ENCODE measurements around the gene IGSF9. TPM values are rescaled to one million over a fixed set of nuclear protein-coding genes. Genes with fewer than 3 reads are reported as not detected.

Gene IGSF9
- total and polyA plus RNA-seq, 2 of the 4 experiments (the other 2 are of a cell fraction): 0.05 TPM; not detected in 1

DNA sequence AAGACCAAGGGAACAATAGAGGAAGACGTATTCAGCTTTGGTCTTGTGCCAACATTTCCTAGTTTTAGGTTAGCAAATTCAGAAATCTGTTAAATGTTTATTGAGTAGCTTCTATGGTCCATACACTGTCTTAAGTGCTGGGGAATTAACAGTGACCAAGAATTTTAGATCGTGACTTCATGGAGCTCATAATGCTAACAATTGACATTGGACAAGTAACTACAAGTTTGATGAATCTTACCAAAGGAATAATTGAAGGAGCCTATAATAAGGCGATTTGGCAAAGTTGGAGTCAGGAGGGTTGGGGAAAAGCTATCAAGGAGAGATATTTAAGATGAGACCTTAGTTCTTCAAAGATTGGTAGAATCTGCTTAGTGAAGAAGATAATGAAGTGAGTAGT is 10.0 kb upstream of the IGSF9 start:
- H3K79me1 ChIP-seq (ENCODE audit: low read depth in 1 of 2, low read length in 2 of 2): no peaks in the 10 kb centered on the region
- H3K23ac ChIP-seq (ENCODE audit: low read depth, low read length): no peak overlapping the region
- no peak overlapping the region for H3K4me3 ChIP-seq (ENCODE audit: insufficient read depth, low read depth, low read length)
- no peak overlapping the region for H3K9ac ChIP-seq (ENCODE audit: low read depth, low read length)
- peaks cover 2% of the 10 kb centered on the region; the same call in 1 of the 2 replicates for H3K4me1 ChIP-seq (ENCODE audit: control insufficient read depth, insufficient read depth, low read length)
- dilution Hi-C loops (cut with HindIII; ENCODE audit: low sequenced_read_pairs, unreplicated experiment): no loop called here
- intact Hi-C loops (cut with micrococcal nuclease): no loop called here
- no peak overlapping the region for H4K5ac ChIP-seq (ENCODE audit: low read depth, low read length)
- H3K14ac ChIP-seq (replicated peaks; ENCODE audit: low read depth, low read length): no peak overlapping the region
- H3K4me2 ChIP-seq (ENCODE audit: low read depth, low read length): no peak overlapping the region
- peaks cover 3% of the 10 kb centered on the region; the same call in 1 of the 2 replicates for H3K27me3 ChIP-seq (ENCODE audit: control insufficient read depth, insufficient read depth, low read length)
- H4K20me1 ChIP-seq (ENCODE audit: insufficient read depth, low read length): no peaks in the 10 kb centered on the region
- no TSS peak for BruUV-seq (replicated peaks)
- in situ Hi-C loops (cut with MboI; ENCODE audit: low sequenced_read_pairs): no loop called here
- H2AK5ac ChIP-seq (ENCODE audit: low read depth, low read length): no peak overlapping the region
- no peak overlapping the region for H3K27ac ChIP-seq (ENCODE audit: insufficient read depth, low read length)
- H2AK9ac ChIP-seq (replicated peaks; ENCODE audit: low read depth, low read length, poor library complexity): no peak overlapping the region
- H3K4ac ChIP-seq (ENCODE audit: low read depth, low read length): no peak overlapping the region
- no peak overlapping the region for H4K91ac ChIP-seq (ENCODE audit: insufficient read depth, low read depth, low read length)
- H3K9me3 ChIP-seq (ENCODE audit: control insufficient read depth, insufficient read depth, low read length): no peaks in the 10 kb centered on the region
- WGBS, 2 experiments (ENCODE audit: extremely low coverage in 2 of 2, insufficient read length in 1 of 2): 88% methylated on average over 1 of the region's 3 CpGs; no CpG with 5 or more reads in 1 of the 2 experiments
- H2AFZ ChIP-seq (replicated peaks; ENCODE audit: low read length, poor library complexity): no peak overlapping the region
- ATAC-seq (ENCODE audit: low read depth) (no peak), DNase-seq (no peak)
- ChIA-PET POLR2A (ENCODE audit: unreplicated experiment) (no interaction called here), CTCF (no interaction called here)
- H2BK20ac ChIP-seq (ENCODE audit: low read depth, low read length): no peak overlapping the region
- no peak for TF ChIP-seq MAFK (IDR thresholded peaks at IDR 0.05; ENCODE audit: low read depth, low read length)
- no peak for TF ChIP-seq MAZ (IDR thresholded peaks at IDR 0.05; ENCODE audit: borderline replicate concordance, low read depth, low read length)
- TF ChIP-seq FOS (IDR thresholded peaks at IDR 0.05; ENCODE audit: low read depth, low read length): no peak
- TF ChIP-seq RAD21 (IDR thresholded peaks at IDR 0.05; ENCODE audit: low read length): no peak
- TF ChIP-seq MXI1 (IDR thresholded peaks at IDR 0.05; ENCODE audit: borderline replicate concordance, low read depth, low read length): no peak
- TF ChIP-seq, protein P1, sequence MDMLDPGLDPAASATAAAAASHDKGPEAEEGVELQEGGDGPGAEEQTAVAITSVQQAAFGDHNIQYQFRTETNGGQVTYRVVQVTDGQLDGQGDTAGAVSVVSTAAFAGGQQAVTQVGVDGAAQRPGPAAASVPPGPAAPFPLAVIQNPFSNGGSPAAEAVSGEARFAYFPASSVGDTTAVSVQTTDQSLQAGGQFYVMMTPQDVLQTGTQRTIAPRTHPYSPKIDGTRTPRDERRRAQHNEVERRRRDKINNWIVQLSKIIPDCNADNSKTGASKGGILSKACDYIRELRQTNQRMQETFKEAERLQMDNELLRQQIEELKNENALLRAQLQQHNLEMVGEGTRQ (IDR thresholded peaks at IDR 0.05; ENCODE audit: low read depth, low read length): no peak
- no peak for TF ChIP-seq RFX5 (IDR thresholded peaks at IDR 0.05; ENCODE audit: low read depth, low read length)
- TF ChIP-seq SMC3 (IDR thresholded peaks at IDR 0.05; ENCODE audit: low read depth, low read length): no peak
- no peak for TF ChIP-seq CHD1 (IDR thresholded peaks at IDR 0.05; ENCODE audit: low read depth, low read length)
- TF ChIP-seq RCOR1 (IDR thresholded peaks at IDR 0.05; ENCODE audit: insufficient replicate concordance, low read length): no peak
- H2BK120ac ChIP-seq (ENCODE audit: low read depth, low read length): no peak overlapping the region
- H2BK15ac ChIP-seq (ENCODE audit: low read depth, low read length): no peak overlapping the region
- no peak overlapping the region for H2BK5ac ChIP-seq (ENCODE audit: low read depth, low read length, poor library complexity, severe bottlenecking)
- no peak overlapping the region for H3K56ac ChIP-seq (ENCODE audit: extremely low read depth, insufficient read depth, low read length)
- H3K18ac ChIP-seq (ENCODE audit: low read depth, low read length): no peak overlapping the region
- no peaks in the 10 kb centered on the region for H3K9me1 ChIP-seq (ENCODE audit: insufficient read depth, low read length)
- no peaks in the 10 kb centered on the region for H3K36me3 ChIP-seq (ENCODE audit: control insufficient read depth, insufficient read depth, low read length)
- H4K8ac ChIP-seq (ENCODE audit: low read depth in 2 of 2, low read length in 2 of 2): no peak overlapping the region

All from IMR-90 (cell line).